ENCODE data around the gene CTTNBP2.
"Not testable (repeated sequence)": the region's sequence is repeated elsewhere in the genome, so short reads cannot be mapped to it uniquely, and the experiment has no call there.

Gene CTTNBP2

GRCh38 chr7:117750612-117751563 lies 122.4 kb downstream of the CTTNBP2 start:
- DNase-seq (ENCODE audit: low spot score) = peak; percentile 39

- no peak for DNase-seq (ENCODE audit: low spot score)
Observed at GRCh38 chr7:117741962-117742361, 131.3 kb downstream of the CTTNBP2 start.

- DNase-seq (ENCODE audit: low spot score) = no peak
Observed at GRCh38 chr7:117739085-117739484, 134.2 kb downstream of the CTTNBP2 start.

- DNase-seq (ENCODE audit: low spot score) = no peak
Observed at GRCh38 chr7:117737926-117738325, 135.3 kb downstream of the CTTNBP2 start.

GRCh38 chr7:117731455-117731854 lies 141.8 kb downstream of the CTTNBP2 start:
- DNase-seq (ENCODE audit: low spot score) = no peak

- DNase-seq (ENCODE audit: low spot score) = no peak
Observed at GRCh38 chr7:117730390-117730789, 142.9 kb downstream of the CTTNBP2 start.

- DNase-seq (ENCODE audit: low spot score) = no peak
Observed at GRCh38 chr7:117728890-117729624, 144.2 kb downstream of the CTTNBP2 start.

- no peak for DNase-seq (ENCODE audit: low spot score)
Observed at GRCh38 chr7:117724898-117725297, 148.3 kb downstream of the CTTNBP2 start.

- no peak for DNase-seq (ENCODE audit: low spot score)
Observed at GRCh38 chr7:117719377-117719776, 153.9 kb downstream of the CTTNBP2 start.

GRCh38 chr7:117718116-117718835 lies 155.0 kb downstream of the CTTNBP2 start:
- DNase-seq (ENCODE audit: low spot score) = no peak

GRCh38 chr7:117717357-117717756 lies 155.9 kb downstream of the CTTNBP2 start:
- no peak for DNase-seq (ENCODE audit: low spot score)

GRCh38 chr7:117716707-117717299 lies 156.4 kb downstream of the CTTNBP2 start:
- DNase-seq (ENCODE audit: low spot score) = no peak

GRCh38 chr7:117715784-117716445 lies 157.3 kb downstream of the CTTNBP2 start:
- peak; percentile 71 for DNase-seq (ENCODE audit: low spot score)

- no peak for DNase-seq (ENCODE audit: low spot score)
Observed at GRCh38 chr7:117711556-117711955, 161.7 kb downstream of the CTTNBP2 start.

- DNase-seq (ENCODE audit: low spot score) = not testable (repeated sequence)
Observed at GRCh38 chr7:117708173-117708572, 165.1 kb downstream of the CTTNBP2 start.

- no peak for DNase-seq (ENCODE audit: low spot score)
Observed at GRCh38 chr7:117707080-117707479, 166.2 kb downstream of the CTTNBP2 start.

GRCh38 chr7:117706210-117706609 lies 167.0 kb downstream of the CTTNBP2 start:
- DNase-seq (ENCODE audit: low spot score) = peak; percentile 64

- no peak for DNase-seq (ENCODE audit: low spot score)
Observed at GRCh38 chr7:117705630-117706029, 167.6 kb downstream of the CTTNBP2 start.

GRCh38 chr7:117704063-117704462 lies 169.2 kb downstream of the CTTNBP2 start:
- DNase-seq (ENCODE audit: low spot score) = no peak

GRCh38 chr7:117698018-117698417 lies 175.2 kb downstream of the CTTNBP2 start:
- no peak for DNase-seq (ENCODE audit: low spot score)

GRCh38 chr7:117692338-117692737 lies 180.9 kb downstream of the CTTNBP2 start:
- DNase-seq (ENCODE audit: low spot score) = no peak

Measured in SW480 (cell line).